Esophagus squamous epithelium (tissue), 4 donors: ENCODE data around the gene PGGHG.
"Not testable (repeated sequence)": the region's sequence is repeated elsewhere in the genome, so short reads cannot be mapped to it uniquely, and the experiment has no call there.

Experiments used
- POLR2A ChIP-seq, 4 donors: fragments of 450-650 bp; IDR thresholded peaks; one replicate each; pipeline ENCODE4 v1.6.1; 2017; ENCODE audit warnings: antibody characterized with exemption in 4 of 4, mild to moderate bottlenecking in 4 of 4, moderate library complexity in 3 of 4
- TF ChIP-seq, protein P1 (sequence below), 6 experiments: fragments of 450-650 bp in 4 of 6; fragments of 200-600 bp in 2 of 6; sonication (generic) in 2 of 6; IDR thresholded peaks; one replicate each; pipeline ENCODE4 v1.5.1; 2016 to 2019; ENCODE audit warnings: antibody characterized with exemption in 6 of 6, mild to moderate bottlenecking in 4 of 6, moderate library complexity in 4 of 6

DNA sequence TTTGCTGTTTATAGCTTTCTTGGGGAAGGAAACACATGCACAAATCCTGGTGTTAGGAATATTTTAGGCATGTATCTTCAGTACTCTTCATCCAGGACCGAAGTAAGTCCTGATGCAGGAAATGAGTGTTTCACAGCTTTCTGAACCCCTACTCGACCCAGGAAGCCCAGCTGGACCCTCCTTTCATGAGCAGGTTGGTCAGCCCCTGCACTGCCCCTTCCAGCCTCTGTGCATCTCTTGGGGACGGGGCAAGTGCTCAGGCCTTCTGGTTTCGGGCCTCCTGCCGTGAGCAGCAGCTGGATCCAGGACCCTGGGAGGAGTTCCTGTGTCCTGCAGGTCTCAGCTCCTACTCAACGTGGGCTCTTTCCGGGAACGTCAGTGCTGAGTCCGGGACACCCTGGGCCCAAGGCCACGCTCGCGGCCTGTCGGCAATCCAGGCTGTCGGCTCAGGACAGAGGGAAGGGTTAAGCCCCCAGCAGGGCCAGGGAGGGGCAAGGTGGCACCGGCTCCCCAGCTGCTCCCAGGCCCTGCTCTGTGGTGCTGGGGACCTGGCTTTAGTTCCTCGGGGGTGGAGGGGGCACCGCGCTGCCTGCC, 21.1 kb downstream of the PGGHG start:
- not testable (repeated sequence) for TF ChIP-seq POLR2A (IDR thresholded peaks at IDR 0.05)
- TF ChIP-seq, protein P1, sequence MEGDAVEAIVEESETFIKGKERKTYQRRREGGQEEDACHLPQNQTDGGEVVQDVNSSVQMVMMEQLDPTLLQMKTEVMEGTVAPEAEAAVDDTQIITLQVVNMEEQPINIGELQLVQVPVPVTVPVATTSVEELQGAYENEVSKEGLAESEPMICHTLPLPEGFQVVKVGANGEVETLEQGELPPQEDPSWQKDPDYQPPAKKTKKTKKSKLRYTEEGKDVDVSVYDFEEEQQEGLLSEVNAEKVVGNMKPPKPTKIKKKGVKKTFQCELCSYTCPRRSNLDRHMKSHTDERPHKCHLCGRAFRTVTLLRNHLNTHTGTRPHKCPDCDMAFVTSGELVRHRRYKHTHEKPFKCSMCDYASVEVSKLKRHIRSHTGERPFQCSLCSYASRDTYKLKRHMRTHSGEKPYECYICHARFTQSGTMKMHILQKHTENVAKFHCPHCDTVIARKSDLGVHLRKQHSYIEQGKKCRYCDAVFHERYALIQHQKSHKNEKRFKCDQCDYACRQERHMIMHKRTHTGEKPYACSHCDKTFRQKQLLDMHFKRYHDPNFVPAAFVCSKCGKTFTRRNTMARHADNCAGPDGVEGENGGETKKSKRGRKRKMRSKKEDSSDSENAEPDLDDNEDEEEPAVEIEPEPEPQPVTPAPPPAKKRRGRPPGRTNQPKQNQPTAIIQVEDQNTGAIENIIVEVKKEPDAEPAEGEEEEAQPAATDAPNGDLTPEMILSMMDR (IDR thresholded peaks at IDR 0.05), result peak in 1 of 6 experiments; percentile 8
